Vagina (tissue), 2 donors: ENCODE measurements around the gene ASCL1.

Source experiments
- CTCF ChIP-seq, 3 experiments: fragments of 450-650 bp in 2 of 3; fragments of 200-600 bp in 1 of 3; sonication (generic) in 1 of 3; IDR thresholded peaks; one replicate each; pipeline ENCODE4 v1.5.1; 2017 to 2019; ENCODE audit warnings: antibody characterized with exemption in 3 of 3, mild to moderate bottlenecking in 2 of 3, moderate library complexity in 2 of 3
- POLR2A ChIP-seq, 2 donors: fragments of 450-650 bp; IDR thresholded peaks; one replicate each; pipeline ENCODE4 v1.6.1; 2017; ENCODE audit warnings: antibody characterized with exemption in 2 of 2, mild to moderate bottlenecking in 2 of 2, moderate library complexity in 2 of 2
- POLR2AphosphoS5 ChIP-seq, 2 donors: sonication (generic); formaldehyde crosslinking; IDR thresholded peaks; one replicate each; pipeline ENCODE4 v1.9.0; 2017; ENCODE audit warnings: antibody characterized with exemption in 2 of 2, mild to moderate bottlenecking in 2 of 2, low read depth in 1 of 2; ENCODE audit not compliant: insufficient read depth in 1 of 2

- no peak for TF ChIP-seq CTCF (IDR thresholded peaks at IDR 0.05)
- TF ChIP-seq POLR2AphosphoS5 (IDR thresholded peaks at IDR 0.05; ENCODE audit: insufficient read depth in 1 of 2, low read depth in 1 of 2), result no peak
- TF ChIP-seq POLR2A (IDR thresholded peaks at IDR 0.05), result no peak
These were observed 38.6 kb upstream of the ASCL1 start for GRCh38 chr12:102918840-102919239.
